Neural cell (in vitro differentiated cells): ENCODE data around the gene ACOX3. TPM values are rescaled to one million over a fixed set of nuclear protein-coding genes. Genes with fewer than 3 reads are reported as not detected.

Experiments
- H2AFZ ChIP-seq: fragments of 200-600, 300-800 bp; sonication (generic), shearing (Covaris generic); 2 replicates; pipeline ENCODE4 v1.6.0; 2014; ENCODE audit warnings: low read depth, mild to moderate bottlenecking, antibody characterized with exemption, low read length, moderate library complexity
- H3F3A ChIP-seq: fragments of 200-600 bp; shearing (Covaris generic); 2 replicates; pipeline ENCODE4 v1.6.1; 2016; ENCODE audit warnings: mild to moderate bottlenecking, moderate library complexity, mixed read lengths, antibody characterized with exemption, low read length; ENCODE audit not compliant: insufficient read depth, poor library complexity, severe bottlenecking
- H3K27ac ChIP-seq: fragments of 200-600, 300-800 bp; sonication (generic), shearing (Covaris generic); 2 replicates; pipeline ENCODE4 v1.5.1; 2014; ENCODE audit warnings: mild to moderate bottlenecking, low read length, moderate library complexity
- H3K27me3 ChIP-seq: fragments of 300-800, 200-600 bp; sonication (generic), shearing (Covaris generic); 2 replicates; pipeline ENCODE4 v1.6.0; 2014; ENCODE audit warnings: mild to moderate bottlenecking, low read depth, low read length, moderate library complexity; ENCODE audit not compliant: insufficient read depth
- H3K36me3 ChIP-seq: fragments of 300-800, 200-600 bp; sonication (generic), shearing (Covaris generic); 2 replicates; pipeline ENCODE4 v1.5.1; 2014; ENCODE audit warnings: mild to moderate bottlenecking, antibody characterized with exemption, low read length, moderate library complexity; ENCODE audit not compliant: insufficient read depth
- H3K4me2 ChIP-seq: fragments of 300-800, 200-600 bp; sonication (generic), shearing (Covaris generic); 2 replicates; pipeline ENCODE4 v1.6.0; 2014; ENCODE audit warnings: mild to moderate bottlenecking, low read length
- H3K4me3 ChIP-seq: fragments of 300-800, 200-600 bp; sonication (generic), shearing (Covaris generic); 2 replicates; pipeline ENCODE4 v1.5.1; 2014; ENCODE audit warnings: mild to moderate bottlenecking, low read length, moderate library complexity
- H3K79me2 ChIP-seq: fragments of 200-600 bp; shearing (Covaris generic); replicated peaks from 2 replicates; pipeline ENCODE4 v1.6.0; 2014; ENCODE audit warnings: mild to moderate bottlenecking, low read length, moderate library complexity; ENCODE audit not compliant: insufficient read depth
- H3K9ac ChIP-seq: fragments of 300-800, 200-600 bp; sonication (generic), shearing (Covaris generic); 2 replicates; pipeline ENCODE4 v1.6.1; 2016; ENCODE audit warnings: mild to moderate bottlenecking, low read length, mixed read lengths
- H3K9me2 ChIP-seq: fragments of 200-600 bp; shearing (Covaris generic); 2 replicates; pipeline ENCODE4 v1.6.1; 2016; ENCODE audit warnings: mild to moderate bottlenecking, low read length, mixed read lengths; ENCODE audit not compliant: insufficient read depth
- H3K9me3 ChIP-seq: fragments of 200-600, 300-800 bp; sonication (generic), shearing (Covaris generic); 2 replicates; pipeline ENCODE4 v1.6.1; 2016; ENCODE audit warnings: mild to moderate bottlenecking, mixed run types, low read length, moderate library complexity, mixed read lengths
- H4K20me1 ChIP-seq: fragments of 200-600 bp; shearing (Covaris generic); 2 replicates; pipeline ENCODE4 v1.6.1; 2016; ENCODE audit warnings: mild to moderate bottlenecking, mixed run types; ENCODE audit not compliant: insufficient read depth
- CTCF ChIP-seq: fragments of 450-650 bp; IDR thresholded peaks from 2 replicates; pipeline ENCODE4 v1.5.1; 2014; ENCODE audit warnings: antibody characterized with exemption, mild to moderate bottlenecking, moderate library complexity; ENCODE audit not compliant: poor library complexity, severe bottlenecking
- EP300 ChIP-seq: fragments of 450-650 bp; conservative IDR thresholded peaks from 2 replicates; pipeline ENCODE4 v1.6.1; 2014; ENCODE audit warnings: antibody characterized with exemption, mild to moderate bottlenecking, moderate library complexity; ENCODE audit not compliant: poor library complexity, severe bottlenecking
- EZH2 ChIP-seq: fragments of 200-600, 300-800 bp; shearing (Covaris generic), sonication (generic); IDR thresholded peaks from 2 replicates; pipeline ENCODE4 v1.6.1; 2014; ENCODE audit warnings: antibody characterized with exemption, low read length, borderline replicate concordance, mild to moderate bottlenecking; ENCODE audit not compliant: insufficient read depth, poor library complexity, severe bottlenecking
- MXI1 ChIP-seq: fragments of 450-650 bp; conservative IDR thresholded peaks from 2 replicates; pipeline ENCODE4 v1.6.1; 2014; ENCODE audit warnings: antibody characterized with exemption, mild to moderate bottlenecking; ENCODE audit not compliant: poor library complexity, severe bottlenecking
- POLR2AphosphoS5 ChIP-seq: IDR thresholded peaks from 2 replicates; pipeline ENCODE4 v1.6.1; 2012
- RAD21 ChIP-seq: fragments of 450-650 bp; conservative IDR thresholded peaks from 2 replicates; pipeline ENCODE4 v1.6.1; 2014; ENCODE audit warnings: antibody characterized with exemption, mild to moderate bottlenecking, moderate library complexity
- REST ChIP-seq: IDR thresholded peaks from 2 replicates; pipeline ENCODE4 v1.6.1; 2012; ENCODE audit warnings: borderline replicate concordance
- SMC3 ChIP-seq: fragments of 450-650 bp; conservative IDR thresholded peaks from 2 replicates; pipeline ENCODE4 v1.6.1; 2014; ENCODE audit warnings: antibody characterized with exemption, mild to moderate bottlenecking, moderate library complexity; ENCODE audit not compliant: poor library complexity
- TAF1 ChIP-seq: IDR thresholded peaks from 2 replicates; pipeline ENCODE4 v1.6.1; 2012; ENCODE audit warnings: low read depth
- polyA plus RNA-seq: library from polyadenylated mRNA; depleted of rRNA; stranded (reverse); fragments of >200 nt; gene quantifications from 2 replicates; pipeline ENCODE4 v1.2.3, GENCODE V29; 2014

Gene ACOX3
- polyA plus RNA-seq, 1 donor from 2014 or later, result 13.2 TPM

- H2AFZ ChIP-seq, result no peak overlapping the region
- H3F3A ChIP-seq, result no peaks in the 10 kb centered on the region
- no peaks in the 10 kb centered on the region for H3K36me3 ChIP-seq
Measured at GRCh38 chr4:8478371-8478770, 37.8 kb upstream of the ACOX3 start.

GRCh38 chr4:8477676-8478075 is 37.2 kb upstream of the ACOX3 start:
- no peaks in the 10 kb centered on the region for H3K27me3 ChIP-seq
- H3K9me2 ChIP-seq, result no peaks in the 10 kb centered on the region
- H3K4me2 ChIP-seq, result no peak overlapping the region
- no peaks in the 10 kb centered on the region for H3K36me3 ChIP-seq
- no peak overlapping the region for H3K9ac ChIP-seq
- no peaks in the 10 kb centered on the region for H3K79me2 ChIP-seq
- H2AFZ ChIP-seq, result no peak overlapping the region
- no peak for TF ChIP-seq TAF1
- no peak for TF ChIP-seq REST
- no peak for TF ChIP-seq MXI1
- no peak for TF ChIP-seq EZH2
- TF ChIP-seq EP300, result no peak
- no peak for TF ChIP-seq CTCF
- no peak for TF ChIP-seq POLR2AphosphoS5
- H4K20me1 ChIP-seq, result no peaks in the 10 kb centered on the region
- no peak overlapping the region for H3K27ac ChIP-seq
- H3K4me3 ChIP-seq, result no peak overlapping the region
- H3F3A ChIP-seq, result no peaks in the 10 kb centered on the region
- H3K9me3 ChIP-seq, result no peaks in the 10 kb centered on the region

More at GRCh38 chr4:8478371-8478770, 37.8 kb upstream of the ACOX3 start:
- Histone ChIP-seq H3K4me3 (no peak overlapping the region), H3K9ac (no peak overlapping the region), H3K9me3 (no peaks in the 10 kb centered on the region), H3K27me3 (no peaks in the 10 kb centered on the region), H4K20me1 (no peaks in the 10 kb centered on the region), H3K27ac (no peak overlapping the region), H3K9me2 (no peaks in the 10 kb centered on the region), H3K79me2 (no peaks in the 10 kb centered on the region), H3K4me2 (no peak overlapping the region)
- TF ChIP-seq SMC3, result no peak
- no peak for TF ChIP-seq RAD21
- no peak for TF ChIP-seq POLR2AphosphoS5
- no peak for TF ChIP-seq EP300
- TF ChIP-seq TAF1, result no peak
- TF ChIP-seq CTCF, result no peak
- TF ChIP-seq MXI1, result no peak
- TF ChIP-seq EZH2, result no peak
- no peak for TF ChIP-seq REST
